ENCODE measurements around the gene CCDC148. TPM values are rescaled to one million over a fixed set of nuclear protein-coding genes. Genes with fewer than 3 reads are reported as not detected.

Gene CCDC148
- total RNA-seq, 1 donor from 2014 or later = 1.0 TPM

GRCh38 chr2:158305501-158305900, 151.1 kb downstream of the CCDC148 start:
- Histone ChIP-seq H3K4me3 (ENCODE audit: low read depth, low read length) (no peak overlapping the region), H3K27me3 (ENCODE audit: control insufficient read depth, insufficient read depth, low read length) (no peaks in the 10 kb centered on the region), H3K36me3 (ENCODE audit: control insufficient read depth, insufficient read depth, low read length) (no peaks in the 10 kb centered on the region)
- TF ChIP-seq CTCF (IDR thresholded peaks at IDR 0.05; ENCODE audit: insufficient read depth, low read length, poor library complexity, severe bottlenecking) = no peak
- no peak for DNase-seq (ENCODE audit: low read depth)

GRCh38 chr2:158300394-158300793, 156.2 kb downstream of the CCDC148 start:
- no peaks in the 10 kb centered on the region for H3K27me3 ChIP-seq (ENCODE audit: control insufficient read depth, insufficient read depth, low read length)
- no peak overlapping the region for H3K4me3 ChIP-seq (ENCODE audit: low read depth, low read length)
- no peaks in the 10 kb centered on the region for H3K36me3 ChIP-seq (ENCODE audit: control insufficient read depth, insufficient read depth, low read length)
- DNase-seq (ENCODE audit: low read depth) = no peak
- no peak for TF ChIP-seq CTCF (IDR thresholded peaks at IDR 0.05; ENCODE audit: insufficient read depth, low read length, poor library complexity, severe bottlenecking)

- DNase-seq (ENCODE audit: low read depth) = peak; percentile 14
- no peak overlapping the region for H3K4me3 ChIP-seq (ENCODE audit: low read depth, low read length)
- no peak for TF ChIP-seq CTCF (IDR thresholded peaks at IDR 0.05; ENCODE audit: insufficient read depth, low read length, poor library complexity, severe bottlenecking)
- H3K36me3 ChIP-seq (ENCODE audit: control insufficient read depth, insufficient read depth, low read length) = no peaks in the 10 kb centered on the region
- H3K27me3 ChIP-seq (ENCODE audit: control insufficient read depth, insufficient read depth, low read length) = no peaks in the 10 kb centered on the region
Measured at GRCh38 chr2:158297606-158298005, 158.9 kb downstream of the CCDC148 start.

- no peaks in the 10 kb centered on the region for H3K36me3 ChIP-seq (ENCODE audit: control insufficient read depth, insufficient read depth, low read length)
- TF ChIP-seq CTCF (IDR thresholded peaks at IDR 0.05; ENCODE audit: insufficient read depth, low read length, poor library complexity, severe bottlenecking) = no peak
- no peak for DNase-seq (ENCODE audit: low read depth)
- H3K27me3 ChIP-seq (ENCODE audit: control insufficient read depth, insufficient read depth, low read length) = no peaks in the 10 kb centered on the region
- H3K4me3 ChIP-seq (ENCODE audit: low read depth, low read length) = no peak overlapping the region
Measured at GRCh38 chr2:158297120-158297519, 159.4 kb downstream of the CCDC148 start.

GRCh38 chr2:158293722-158294121, 162.8 kb downstream of the CCDC148 start:
- no peak for TF ChIP-seq CTCF (IDR thresholded peaks at IDR 0.05; ENCODE audit: insufficient read depth, low read length, poor library complexity, severe bottlenecking)
- no peaks in the 10 kb centered on the region for H3K36me3 ChIP-seq (ENCODE audit: control insufficient read depth, insufficient read depth, low read length)

GRCh38 chr2:158291544-158292180, 164.9 kb downstream of the CCDC148 start:
- H3K4me3 ChIP-seq (ENCODE audit: low read depth, low read length) = no peak overlapping the region
- no peak for TF ChIP-seq CTCF (IDR thresholded peaks at IDR 0.05; ENCODE audit: insufficient read depth, low read length, poor library complexity, severe bottlenecking)
- DNase-seq (ENCODE audit: low read depth) = no peak
- H3K27me3 ChIP-seq (ENCODE audit: control insufficient read depth, insufficient read depth, low read length) = no peaks in the 10 kb centered on the region
- H3K36me3 ChIP-seq (ENCODE audit: control insufficient read depth, insufficient read depth, low read length) = no peaks in the 10 kb centered on the region

More at GRCh38 chr2:158293722-158294121, 162.8 kb downstream of the CCDC148 start:
- Histone ChIP-seq H3K27me3 (ENCODE audit: control insufficient read depth, insufficient read depth, low read length) (no peaks in the 10 kb centered on the region), H3K4me3 (ENCODE audit: low read depth, low read length) (no peak overlapping the region)
- no peak for DNase-seq (ENCODE audit: low read depth)

All from kidney epithelial cell (primary cell).